ENCODE results near the gene SHISA9. TPM values are rescaled to one million over a fixed set of nuclear protein-coding genes. Genes with fewer than 3 reads are reported as not detected.

Gene SHISA9
- total and polyA plus RNA-seq, 8 donors = 0.15 to 1.3 (median 0.38) TPM; not detected in 4

DNA sequence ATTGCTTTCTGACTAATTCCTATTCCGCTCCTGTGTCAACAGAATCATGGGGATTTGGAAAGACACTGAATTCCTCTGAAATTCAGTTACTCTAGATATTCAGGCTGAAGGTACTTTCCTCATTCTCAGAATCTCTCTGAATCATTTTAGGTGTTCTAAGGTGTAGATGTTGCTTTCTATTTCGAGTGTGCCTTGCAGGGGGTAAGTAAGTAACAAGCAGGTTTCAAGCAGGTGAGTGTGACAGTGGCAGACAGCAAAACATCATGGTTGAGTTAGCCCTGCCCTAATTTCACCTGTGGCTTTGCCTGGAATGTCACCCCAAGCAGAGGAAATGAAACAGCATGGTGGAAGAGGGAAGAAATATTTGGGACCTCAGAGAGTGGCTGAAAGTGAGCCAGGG is 75.1 kb downstream of the SHISA9 start:
- no peak for DNase-seq

DNA sequence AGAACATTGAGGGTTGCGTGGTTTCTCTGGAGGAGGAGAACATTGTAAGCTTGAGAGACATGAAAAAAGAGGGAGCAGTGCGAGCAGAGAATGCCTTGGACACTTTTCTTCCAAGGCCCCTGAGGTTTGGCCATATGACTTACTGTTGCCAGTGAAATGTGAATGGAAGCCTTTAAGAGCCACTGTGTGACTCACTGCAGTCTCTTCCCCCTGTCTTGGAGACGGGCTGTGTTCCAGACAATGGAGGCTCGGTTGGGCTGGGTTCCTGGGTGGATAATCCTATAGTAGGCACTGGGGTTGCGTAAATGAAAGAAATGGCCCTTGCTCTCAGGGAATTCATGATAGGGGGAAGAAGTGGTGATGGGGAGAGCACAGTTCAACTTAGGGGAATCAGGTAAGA is 75.5 kb downstream of the SHISA9 start:
- 59 to 77% (median 71%) methylated on average over 5 of the region's 5 CpGs for WGBS, 5 donors
- H3K27ac ChIP-seq = no peak overlapping the region
- no peak for DNase-seq
- no peak overlapping the region for H3K4me3 ChIP-seq
- H3K4me1 ChIP-seq = no peaks in the 10 kb centered on the region
- intact Hi-C loops (cut with DNase I; ENCODE audit: low total_unique reads) = no loop called here
- H3K36me3 ChIP-seq = no peaks in the 10 kb centered on the region
- no peak for TF ChIP-seq POLR2A (IDR thresholded peaks at IDR 0.05)
- no peak for TF ChIP-seq POLR2AphosphoS5 (IDR thresholded peaks at IDR 0.05)
- no peak for TF ChIP-seq EP300 (IDR thresholded peaks at IDR 0.05)
- TF ChIP-seq, protein P1, sequence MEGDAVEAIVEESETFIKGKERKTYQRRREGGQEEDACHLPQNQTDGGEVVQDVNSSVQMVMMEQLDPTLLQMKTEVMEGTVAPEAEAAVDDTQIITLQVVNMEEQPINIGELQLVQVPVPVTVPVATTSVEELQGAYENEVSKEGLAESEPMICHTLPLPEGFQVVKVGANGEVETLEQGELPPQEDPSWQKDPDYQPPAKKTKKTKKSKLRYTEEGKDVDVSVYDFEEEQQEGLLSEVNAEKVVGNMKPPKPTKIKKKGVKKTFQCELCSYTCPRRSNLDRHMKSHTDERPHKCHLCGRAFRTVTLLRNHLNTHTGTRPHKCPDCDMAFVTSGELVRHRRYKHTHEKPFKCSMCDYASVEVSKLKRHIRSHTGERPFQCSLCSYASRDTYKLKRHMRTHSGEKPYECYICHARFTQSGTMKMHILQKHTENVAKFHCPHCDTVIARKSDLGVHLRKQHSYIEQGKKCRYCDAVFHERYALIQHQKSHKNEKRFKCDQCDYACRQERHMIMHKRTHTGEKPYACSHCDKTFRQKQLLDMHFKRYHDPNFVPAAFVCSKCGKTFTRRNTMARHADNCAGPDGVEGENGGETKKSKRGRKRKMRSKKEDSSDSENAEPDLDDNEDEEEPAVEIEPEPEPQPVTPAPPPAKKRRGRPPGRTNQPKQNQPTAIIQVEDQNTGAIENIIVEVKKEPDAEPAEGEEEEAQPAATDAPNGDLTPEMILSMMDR (IDR thresholded peaks at IDR 0.05) = no peak
- peaks cover 0 to 5% (median 0%) of the 10 kb centered on the region in 3 donors for H3K27me3 ChIP-seq
- peaks cover 4 to 14% (median 8%) of the 10 kb centered on the region in 4 donors for H3K9me3 ChIP-seq

More for the DNA sequence above, 75.1 kb downstream of the SHISA9 start:
- Histone ChIP-seq H3K4me1 (no peaks in the 10 kb centered on the region), H3K27ac (no peak overlapping the region), H3K9me3 (peaks cover 4 to 10% (median 6%) of the 10 kb centered on the region in 4 donors), H3K4me3 (no peak overlapping the region), H3K27me3 (peaks cover 0 to 5% (median 0%) of the 10 kb centered on the region in 3 donors), H3K36me3 (no peaks in the 10 kb centered on the region)
- WGBS, 5 donors = 47 to 57% (median 55%) methylated on average over 2 of the region's 2 CpGs
- intact Hi-C loops (cut with DNase I; ENCODE audit: low total_unique reads) = no loop called here
- TF ChIP-seq, protein P1 (IDR thresholded peaks at IDR 0.05) = no peak
- TF ChIP-seq POLR2A (IDR thresholded peaks at IDR 0.05) (no peak), POLR2AphosphoS5 (IDR thresholded peaks at IDR 0.05) (no peak), EP300 (IDR thresholded peaks at IDR 0.05) (no peak)

DNA sequence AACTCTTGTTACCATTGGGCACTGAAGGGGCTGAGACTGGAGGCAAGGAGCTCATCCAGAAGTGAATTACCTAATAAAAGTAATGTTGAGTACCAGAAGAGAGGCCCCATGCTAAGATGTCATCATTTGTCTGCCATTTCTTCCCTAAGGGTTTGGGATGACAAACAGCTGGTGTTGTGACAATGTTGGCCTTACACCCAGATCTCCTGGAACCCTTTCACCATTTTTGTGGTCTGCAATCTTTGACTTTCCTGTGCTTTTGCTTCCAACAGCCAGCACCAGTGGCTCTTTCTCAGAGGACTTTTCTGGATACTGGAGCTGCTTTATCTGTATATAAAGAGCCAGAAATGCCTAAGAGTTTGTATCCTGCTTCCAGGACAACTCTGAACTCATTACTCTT is 84.1 kb downstream of the SHISA9 start:
- Histone ChIP-seq H3K27me3 (no peaks in the 10 kb centered on the region), H3K4me3 (no peak overlapping the region), H3K4me1 (no peaks in the 10 kb centered on the region), H3K27ac (no peak overlapping the region), H3K9me3 (peaks cover 4 to 17% (median 8%) of the 10 kb centered on the region in 4 donors), H3K36me3 (no peaks in the 10 kb centered on the region)
- intact Hi-C loops (cut with DNase I; ENCODE audit: low total_unique reads) = no loop called here
- DNase-seq = no peak
- TF ChIP-seq POLR2A (IDR thresholded peaks at IDR 0.05) = no peak

DNA sequence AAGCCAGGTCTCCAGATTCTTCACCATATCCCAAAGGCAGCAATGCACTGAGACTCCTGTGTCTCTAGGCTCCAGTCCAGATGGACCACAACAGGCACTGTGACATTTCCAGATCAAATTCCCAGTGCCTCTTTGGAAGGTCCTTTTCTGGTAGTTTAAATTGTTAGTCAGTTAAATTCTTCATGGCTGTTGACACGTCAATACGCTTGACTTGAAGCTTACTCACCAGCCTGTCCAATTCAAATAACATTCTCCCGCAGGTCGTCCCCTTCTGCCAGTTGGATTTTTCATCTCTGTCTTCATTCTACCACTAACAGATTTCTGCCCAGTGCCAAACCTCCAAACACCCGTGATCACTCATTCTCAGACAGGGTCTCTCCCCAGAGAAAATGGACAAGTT is 86.7 kb downstream of the SHISA9 start:
- no peak for TF ChIP-seq POLR2A (IDR thresholded peaks at IDR 0.05)
- TF ChIP-seq, protein P1 (IDR thresholded peaks at IDR 0.05) = no peak
- TF ChIP-seq POLR2AphosphoS5 (IDR thresholded peaks at IDR 0.05) = no peak
- TF ChIP-seq EP300 (IDR thresholded peaks at IDR 0.05) = no peak
- Histone ChIP-seq H3K9me3 (no peaks in the 10 kb centered on the region), H3K27me3 (no peaks in the 10 kb centered on the region), H3K36me3 (no peaks in the 10 kb centered on the region), H3K4me3 (no peak overlapping the region), H3K4me1 (no peaks in the 10 kb centered on the region), H3K27ac (no peak overlapping the region)
- no peak for DNase-seq
- WGBS, 5 donors = 69 to 83% (median 72%) methylated on average over 5 of the region's 5 CpGs
- intact Hi-C loops (cut with DNase I; ENCODE audit: low total_unique reads) = no loop called here

DNA sequence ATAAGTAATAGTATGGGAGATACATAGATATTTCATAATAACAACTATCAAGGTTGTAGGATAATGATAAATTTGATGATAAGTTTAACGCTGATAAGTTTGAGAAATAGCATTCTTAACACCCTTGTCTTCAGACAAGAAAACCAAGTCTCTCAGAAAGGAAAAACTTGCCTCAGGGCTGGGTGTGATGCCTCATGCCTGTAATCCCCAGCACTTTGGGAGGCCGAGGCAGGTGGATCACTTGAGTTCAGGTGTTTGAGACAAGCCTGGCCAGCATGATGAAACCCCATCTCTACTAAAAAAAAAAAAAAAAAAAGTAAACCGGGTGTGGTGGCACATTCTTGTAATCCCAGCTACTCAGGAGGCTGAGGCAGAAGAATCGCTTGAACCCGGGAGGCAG is 90.7 kb downstream of the SHISA9 start:
- TF ChIP-seq POLR2A (IDR thresholded peaks at IDR 0.05) = no peak
- TF ChIP-seq POLR2AphosphoS5 (IDR thresholded peaks at IDR 0.05) = no peak
- TF ChIP-seq, protein P1 (IDR thresholded peaks at IDR 0.05) = no peak
- TF ChIP-seq EP300 (IDR thresholded peaks at IDR 0.05) = no peak
- 70 to 83% (median 79%) methylated on average over 5 of the region's 5 CpGs for WGBS, 5 donors
- no peaks in the 10 kb centered on the region for H3K36me3 ChIP-seq
- H3K27me3 ChIP-seq = no peaks in the 10 kb centered on the region
- intact Hi-C loops (cut with DNase I; ENCODE audit: low total_unique reads) = no loop called here
- H3K4me3 ChIP-seq = no peak overlapping the region
- H3K9me3 ChIP-seq = no peaks in the 10 kb centered on the region
- H3K4me1 ChIP-seq = no peaks in the 10 kb centered on the region
- no peak overlapping the region for H3K27ac ChIP-seq
- no peak for DNase-seq

Measured in stomach (tissue), 9 donors.